WTC11 (cell line): ENCODE data around the gene MRPS27. TPM values are rescaled to one million over a fixed set of nuclear protein-coding genes. Genes with fewer than 3 reads are reported as not detected.

Experiments
- ATAC-seq: fragments of 200-7000 bp; cut with Tn5 transposase; 2 replicates; pipeline ENCODE4 v1.10.0; 2021; ENCODE audit warnings: mild to moderate bottlenecking, moderate library complexity
- CTCF ChIA-PET: fragments of 300-600 bp; sonication (Branson Sonifier 250); formaldehyde crosslinking; loops from one replicate; lab custom pipeline; 2021; ENCODE audit warnings: antibody characterized with exemption; lab: Charles Lee
- POLR2A ChIA-PET: fragments of 350-600 bp; sonication (Branson Sonifier 250); formaldehyde crosslinking; loops from one replicate; lab custom pipeline; 2021; ENCODE audit warnings: antibody characterized with exemption; lab: Charles Lee
- DNase-seq: peaks from one replicate; pipeline ENCODE4 v3.0.0; 2021; ENCODE audit warnings: low spot score
- H3K27ac Mint-ChIP-seq: 2 replicates; pipeline ENCODE4 v1.8.0; 2021; ENCODE audit warnings: mixed read lengths
- H3K27me3 Mint-ChIP-seq: 2 replicates; pipeline ENCODE4 v1.8.0; 2021; ENCODE audit warnings: low read depth, mild to moderate bottlenecking, moderate library complexity, mixed read lengths
- H3K36me3 Mint-ChIP-seq: 2 replicates; pipeline ENCODE4 v1.8.0; 2021; ENCODE audit warnings: mixed read lengths
- H3K4me1 Mint-ChIP-seq: 2 replicates; pipeline ENCODE4 v1.8.0; 2022; ENCODE audit warnings: mixed read lengths
- H3K4me3 Mint-ChIP-seq: 2 replicates; pipeline ENCODE4 v1.8.0; 2021; ENCODE audit warnings: mild to moderate bottlenecking, moderate library complexity, mixed read lengths
- H3K9me3 Mint-ChIP-seq: 2 replicates; pipeline ENCODE4 v1.8.0; 2021; ENCODE audit warnings: mixed read lengths
- AFF4 ChIP-seq: sonication (generic); formaldehyde crosslinking; IDR thresholded peaks from 2 replicates; pipeline ENCODE4 v1.8.1; 2023; ENCODE audit warnings: mild to moderate bottlenecking, missing genetic modification reagents, borderline replicate concordance
- AR ChIP-seq: fragments of 250-450 bp; sonication (Bioruptor Pico); IDR thresholded peaks from 2 replicates; pipeline ENCODE4 v1.9.0; 2021; ENCODE audit warnings: mild to moderate bottlenecking
- CBFB ChIP-seq: sonication (generic); formaldehyde crosslinking; IDR thresholded peaks from 2 replicates; pipeline ENCODE4 v1.8.1; 2022; ENCODE audit warnings: mild to moderate bottlenecking, low read depth, missing genetic modification reagents
- ELF4 ChIP-seq: sonication (generic); formaldehyde crosslinking; IDR thresholded peaks from 2 replicates; pipeline ENCODE4 v1.8.1; 2022; ENCODE audit warnings: low read depth, mild to moderate bottlenecking, moderate library complexity, missing genetic modification reagents
- FOXK1 ChIP-seq: sonication (generic); formaldehyde crosslinking; IDR thresholded peaks from 2 replicates; pipeline ENCODE4 v1.8.0; 2022; ENCODE audit warnings: mild to moderate bottlenecking, moderate library complexity, missing genetic modification reagents
- HMGA2 ChIP-seq: fragments of 250-450 bp; sonication (Bioruptor Pico); IDR thresholded peaks from 2 replicates; pipeline ENCODE4 v1.4.0; 2021; ENCODE audit warnings: mild to moderate bottlenecking, moderate library complexity
- NFATC4 ChIP-seq: fragments of 250-450 bp; sonication (Bioruptor Pico); IDR thresholded peaks from 2 replicates; pipeline ENCODE4 v1.9.0; 2021; ENCODE audit warnings: mild to moderate bottlenecking
- NR1H2 ChIP-seq: sonication (generic); formaldehyde crosslinking; IDR thresholded peaks from 2 replicates; pipeline ENCODE4 v1.9.0; 2021; ENCODE audit warnings: mild to moderate bottlenecking, moderate library complexity, missing genetic modification reagents
- NR3C1 ChIP-seq: sonication (generic); formaldehyde crosslinking; conservative IDR thresholded peaks from 2 replicates; pipeline ENCODE4 v1.8.1; 2023; ENCODE audit warnings: low read depth, mild to moderate bottlenecking, missing genetic modification reagents
- RELA ChIP-seq: sonication (generic); formaldehyde crosslinking; IDR thresholded peaks from 2 replicates; pipeline ENCODE4 v1.8.1; 2022; ENCODE audit warnings: missing genetic modification reagents, mild to moderate bottlenecking, borderline replicate concordance
- RORB ChIP-seq: fragments of 250-450 bp; sonication (Bioruptor Pico); IDR thresholded peaks from 2 replicates; pipeline ENCODE4 v1.9.0; 2021; ENCODE audit warnings: mild to moderate bottlenecking
- SMAD3 ChIP-seq: sonication (generic); formaldehyde crosslinking; IDR thresholded peaks from 2 replicates; pipeline ENCODE4 v1.8.0; 2022; ENCODE audit warnings: missing genetic modification reagents, mild to moderate bottlenecking, borderline replicate concordance
- SMAD4 ChIP-seq: sonication (generic); formaldehyde crosslinking; IDR thresholded peaks from 2 replicates; pipeline ENCODE4 v1.8.0; 2022; ENCODE audit warnings: mild to moderate bottlenecking, missing genetic modification reagents
- TP53 ChIP-seq: sonication (generic); formaldehyde crosslinking; IDR thresholded peaks from 2 replicates; pipeline ENCODE4 v1.8.1; 2023; ENCODE audit warnings: mild to moderate bottlenecking, missing genetic modification reagents
- ZNF121 ChIP-seq: sonication (generic); formaldehyde crosslinking; IDR thresholded peaks from 2 replicates; pipeline ENCODE4 v1.8.0; 2023; ENCODE audit warnings: missing genetic modification reagents
- ZNF263 ChIP-seq: sonication (generic); formaldehyde crosslinking; IDR thresholded peaks from 2 replicates; pipeline ENCODE4 v1.8.1; 2022; ENCODE audit warnings: low read depth, mild to moderate bottlenecking, moderate library complexity, missing genetic modification reagents
- ZNF671 ChIP-seq: fragments of 250-450 bp; sonication (Bioruptor Pico); IDR thresholded peaks from 2 replicates; pipeline ENCODE4 v1.8.0; 2021; ENCODE audit warnings: mild to moderate bottlenecking
- total RNA-seq: library from RNA; stranded (reverse); gene quantifications from 3 replicates; pipeline ENCODE4 v1.2.3, GENCODE V29; 2021
- TF ChIP-seq, protein P1 (sequence below): sonication (generic); formaldehyde crosslinking; IDR thresholded peaks from 2 replicates; pipeline ENCODE4 v1.8.1; 2022; ENCODE audit warnings: mild to moderate bottlenecking, missing genetic modification reagents, moderate library complexity, borderline replicate concordance
- TF ChIP-seq, protein P2 (sequence below): fragments of 250-450 bp; sonication (Bioruptor Pico); conservative IDR thresholded peaks from 2 replicates; pipeline ENCODE4 v1.9.0; 2021; ENCODE audit warnings: mild to moderate bottlenecking
- TF ChIP-seq, protein P3 (sequence below): sonication (generic); formaldehyde crosslinking; IDR thresholded peaks from 2 replicates; pipeline ENCODE4 v1.8.1; 2023; ENCODE audit warnings: mild to moderate bottlenecking, moderate library complexity, missing genetic modification reagents

MRPS27 gene
- total RNA-seq, 1 experiment from 2014 or later = 80.1 TPM

GRCh38 chr5:72203251-72203845 is 116.7 kb downstream of the MRPS27 start:
- Mint-ChIP-seq H3K27me3 (no peaks in the 10 kb centered on the region), H3K36me3 (peaks cover 57% of the 10 kb centered on the region), H3K9me3 (0 out of 2 replicates have a peak, but pooled peaks cover 3% of the 10 kb centered on the region)
- ATAC-seq (no peak), DNase-seq (no peak)
- CTCF ChIA-PET = no interaction called here
- TF ChIP-seq HMGA2 (no peak), CBFB (CRISPR knock-in tag) (no peak)
- TF ChIP-seq, all 79 proteins: peak for 0
- no peak overlapping the region for H3K4me3 Mint-ChIP-seq
- H3K27ac Mint-ChIP-seq = peak overlapping the region; percentile 41; the same call in 1 of the 2 replicates
- H3K4me1 Mint-ChIP-seq = peaks cover 22% of the 10 kb centered on the region
- POLR2A ChIA-PET = interaction anchor here (0.5 kb wide), 1 partner anchor 12 kb away, joined by 3 read pairs; no protein-coding TSS in a partner anchor

DNA sequence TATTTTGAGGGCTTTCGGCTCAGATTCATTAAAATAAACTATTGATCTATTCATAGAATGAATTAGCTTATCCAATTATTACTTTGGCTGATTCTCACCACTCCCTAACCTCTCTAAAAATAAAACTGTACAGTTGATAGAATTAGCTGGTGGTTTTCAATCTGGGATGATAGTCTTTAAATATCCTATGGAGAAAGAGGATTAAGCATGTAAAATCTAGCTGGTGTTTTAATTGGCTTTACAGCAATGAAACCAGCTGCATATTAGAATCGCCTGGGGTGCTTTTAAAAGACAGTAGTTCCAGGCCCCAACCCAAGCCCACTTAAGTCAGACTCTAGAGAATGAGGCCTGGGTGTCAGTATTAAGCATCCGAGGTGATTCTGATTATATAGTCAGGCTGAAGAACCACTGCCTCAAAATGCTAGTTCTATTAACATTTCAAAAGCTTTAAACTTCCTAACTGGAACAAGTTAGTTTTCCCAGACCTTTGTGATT is 117.7 kb downstream of the MRPS27 start:
- H3K9me3 Mint-ChIP-seq = 0 out of 2 replicates have a peak, but pooled peaks cover 9% of the 10 kb centered on the region
- no peak for ATAC-seq
- H3K36me3 Mint-ChIP-seq = peaks cover 63% of the 10 kb centered on the region
- peaks cover 16% of the 10 kb centered on the region for H3K4me1 Mint-ChIP-seq
- TF ChIP-seq AR (no peak), RELA (CRISPR knock-in tag) (no peak), RORB (CRISPR knock-in tag) (no peak), NFATC4 (CRISPR knock-in tag) (no peak), AFF4 (CRISPR knock-in tag) (no peak), SMAD3 (CRISPR knock-in tag) (no peak), NR3C1 (CRISPR knock-in tag) (no peak), NR1H2 (CRISPR knock-in tag) (no peak), ZNF671 (CRISPR knock-in tag) (no peak), TP53 (CRISPR knock-in tag) (no peak)
- TF ChIP-seq, protein P1, sequence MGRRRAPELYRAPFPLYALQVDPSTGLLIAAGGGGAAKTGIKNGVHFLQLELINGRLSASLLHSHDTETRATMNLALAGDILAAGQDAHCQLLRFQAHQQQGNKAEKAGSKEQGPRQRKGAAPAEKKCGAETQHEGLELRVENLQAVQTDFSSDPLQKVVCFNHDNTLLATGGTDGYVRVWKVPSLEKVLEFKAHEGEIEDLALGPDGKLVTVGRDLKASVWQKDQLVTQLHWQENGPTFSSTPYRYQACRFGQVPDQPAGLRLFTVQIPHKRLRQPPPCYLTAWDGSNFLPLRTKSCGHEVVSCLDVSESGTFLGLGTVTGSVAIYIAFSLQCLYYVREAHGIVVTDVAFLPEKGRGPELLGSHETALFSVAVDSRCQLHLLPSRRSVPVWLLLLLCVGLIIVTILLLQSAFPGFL (CRISPR knock-in tag) = no peak
- TF ChIP-seq, all 79 proteins: peak for 0
- peak overlapping the region; percentile 6; the same call in 1 of the 2 replicates for H3K27ac Mint-ChIP-seq
- ChIA-PET POLR2A (interaction anchor here (0.5 kb wide), 1 partner anchor 13 kb away, joined by 3 read pairs; no protein-coding TSS in a partner anchor), CTCF (no interaction called here)
- no peaks in the 10 kb centered on the region for H3K27me3 Mint-ChIP-seq
- no peak for DNase-seq
- H3K4me3 Mint-ChIP-seq = no peak overlapping the region

DNA sequence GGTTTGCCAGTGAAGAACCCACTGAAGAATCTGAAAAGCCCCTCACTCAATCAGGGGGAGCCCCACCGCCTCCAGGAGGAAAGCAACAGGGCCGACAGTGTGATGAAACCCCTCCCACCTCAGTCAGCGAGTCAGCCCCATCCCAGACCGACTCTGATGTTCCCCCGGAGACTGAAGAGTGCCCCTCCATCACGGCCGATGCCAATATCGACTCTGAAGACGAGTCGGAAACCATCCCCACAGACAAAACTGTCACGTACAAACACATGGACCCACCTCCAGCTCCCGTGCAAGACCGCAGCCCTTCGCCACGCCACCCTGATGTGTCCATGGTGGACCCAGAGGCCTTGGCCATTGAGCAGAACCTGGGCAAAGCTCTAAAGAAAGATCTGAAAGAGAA is 120.4 kb downstream of the MRPS27 start:
- Mint-ChIP-seq H3K36me3 (peaks cover 70% of the 10 kb centered on the region), H3K4me3 (no peak overlapping the region), H3K27me3 (no peaks in the 10 kb centered on the region), H3K27ac (no peak overlapping the region), H3K4me1 (peaks cover 16% of the 10 kb centered on the region), H3K9me3 (peaks cover 28% of the 10 kb centered on the region)
- DNase-seq (no peak), ATAC-seq (no peak)
- ChIA-PET CTCF (no interaction called here), POLR2A (no interaction called here)
- no peak for TF ChIP-seq FOXK1 (CRISPR knock-in tag)
- TF ChIP-seq SMAD4 (CRISPR knock-in tag) = no peak
- no peak for TF ChIP-seq ELF4 (CRISPR knock-in tag)
- no peak for TF ChIP-seq ZNF263 (CRISPR knock-in tag)
- TF ChIP-seq ZNF121 (CRISPR knock-in tag) = no peak
- TF ChIP-seq, protein P2, sequence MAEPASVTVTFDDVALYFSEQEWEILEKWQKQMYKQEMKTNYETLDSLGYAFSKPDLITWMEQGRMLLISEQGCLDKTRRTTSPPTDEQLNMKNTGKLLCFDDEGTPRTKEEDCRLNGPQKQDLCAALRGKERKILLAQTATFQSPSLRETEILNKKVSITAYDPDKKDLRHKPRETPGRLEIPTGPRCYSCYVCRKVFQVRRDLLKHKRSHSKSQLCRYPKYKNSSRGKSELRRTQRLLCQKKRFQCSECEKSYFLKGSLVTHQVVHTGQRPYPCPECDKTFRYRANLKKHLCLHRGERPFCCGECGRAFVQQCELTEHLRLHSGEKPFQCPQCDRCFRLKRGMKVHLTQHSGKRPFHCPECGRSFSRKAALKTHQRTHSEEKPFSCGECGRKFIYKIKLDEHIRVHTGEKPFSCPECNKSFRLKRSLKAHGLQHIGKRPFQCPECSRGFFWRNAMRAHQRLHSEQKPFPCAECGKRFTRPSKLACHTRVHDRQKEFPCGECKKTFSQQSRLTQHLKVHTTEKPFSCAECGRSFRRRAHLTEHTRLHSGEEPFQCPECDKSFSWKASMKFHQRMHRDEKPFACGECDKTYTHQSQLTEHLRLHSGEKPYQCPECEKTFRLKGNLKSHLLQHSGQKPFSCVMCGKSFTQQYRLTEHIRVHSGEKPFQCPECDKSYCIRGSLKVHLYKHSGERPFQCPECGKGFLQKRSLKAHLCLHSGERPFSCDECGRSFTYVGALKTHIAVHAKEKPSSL (CRISPR knock-in tag) = no peak
- TF ChIP-seq, protein P3, sequence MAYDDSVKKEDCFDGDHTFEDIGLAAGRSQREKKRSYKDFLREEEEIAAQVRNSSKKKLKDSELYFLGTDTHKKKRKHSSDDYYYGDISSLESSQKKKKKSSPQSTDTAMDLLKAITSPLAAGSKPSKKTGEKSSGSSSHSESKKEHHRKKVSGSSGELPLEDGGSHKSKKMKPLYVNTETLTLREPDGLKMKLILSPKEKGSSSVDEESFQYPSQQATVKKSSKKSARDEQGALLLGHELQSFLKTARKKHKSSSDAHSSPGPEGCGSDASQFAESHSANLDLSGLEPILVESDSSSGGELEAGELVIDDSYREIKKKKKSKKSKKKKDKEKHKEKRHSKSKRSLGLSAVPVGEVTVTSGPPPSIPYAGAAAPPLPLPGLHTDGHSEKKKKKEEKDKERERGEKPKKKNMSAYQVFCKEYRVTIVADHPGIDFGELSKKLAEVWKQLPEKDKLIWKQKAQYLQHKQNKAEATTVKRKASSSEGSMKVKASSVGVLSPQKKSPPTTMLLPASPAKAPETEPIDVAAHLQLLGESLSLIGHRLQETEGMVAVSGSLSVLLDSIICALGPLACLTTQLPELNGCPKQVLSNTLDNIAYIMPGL (CRISPR knock-in tag) = no peak
